Adrenal gland (tissue), 5 donors: ENCODE data around the gene MYH11.

Experiments
- CTCF ChIP-seq, 6 experiments: fragments of 450-650 bp in 4 of 6; fragments of 200-600 bp in 2 of 6; sonication (generic) in 1 of 6; IDR thresholded peaks; 1 replicate in 5 of 6; 2 replicates in 1 of 6; pipeline versions ENCODE4 v1.5.1 to v1.8.0; 2016 to 2021; ENCODE audit warnings: antibody characterized with exemption in 6 of 6, mild to moderate bottlenecking in 2 of 6, moderate library complexity in 1 of 6
- POLR2A ChIP-seq, 2 donors: fragments of 450-650 bp; IDR thresholded peaks; one replicate each; pipeline ENCODE4 v1.6.1; 2017; ENCODE audit warnings: antibody characterized with exemption in 2 of 2, mild to moderate bottlenecking in 2 of 2, moderate library complexity in 1 of 2
- donor health status: DM: no; HTN: no; CAD: no.

- TF ChIP-seq CTCF (IDR thresholded peaks at IDR 0.05), result no peak
- TF ChIP-seq POLR2A (IDR thresholded peaks at IDR 0.05), result no peak
These were observed 81.6 kb downstream of the MYH11 start for GRCh38 chr16:15775209-15775608.
